ENCODE measurements around the gene CCDC138.
"Not testable (repeated sequence)": the region's sequence is repeated elsewhere in the genome, so short reads cannot be mapped to it uniquely, and the experiment has no call there.

- TF ChIP-seq CTCF, POLR2AphosphoS5 (IDR thresholded peaks at IDR 0.05): not testable (repeated sequence)
These were observed 19.9 kb upstream of the CCDC138 start for GRCh38 chr2:108766671-108767070.

All from gastroesophageal sphincter (tissue), 3 donors.